ENCODE data around the gene ACTN4. TPM values are rescaled to one million over a fixed set of nuclear protein-coding genes. Genes with fewer than 3 reads are reported as not detected.

The ACTN4 gene
- total RNA-seq, 4 donors from 2014 or later, result 259 to 844 (median 429) TPM

DNA sequence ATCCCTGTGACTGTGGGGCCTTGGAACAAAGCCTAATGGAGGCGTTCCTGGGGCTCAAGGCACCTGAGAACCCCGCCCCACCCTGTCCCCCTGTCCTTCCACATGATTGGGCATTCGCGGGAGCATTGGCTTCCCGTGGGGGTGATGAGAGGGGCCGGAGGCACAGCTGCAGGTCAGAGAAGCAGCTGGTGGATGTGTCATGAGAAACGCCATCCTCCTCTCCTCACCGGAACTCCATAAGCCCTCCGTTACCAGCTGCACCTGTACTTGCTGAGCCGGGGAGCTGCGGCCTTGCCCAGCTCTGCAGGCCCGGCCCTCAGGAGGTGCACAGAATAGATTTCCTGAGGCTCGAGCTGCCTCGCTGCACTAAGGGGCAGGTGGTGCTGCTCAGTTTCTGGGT lies 54.8 kb downstream of the ACTN4 start:
- Histone ChIP-seq H3K4me1 (peaks cover 18 to 33% of the 10 kb centered on the region in 2 donors), H3K27me3 (no peaks in the 10 kb centered on the region), H3K9me3 (no peaks in the 10 kb centered on the region), H3K36me3 (no peaks in the 10 kb centered on the region), H3K4me3 (no peak overlapping the region), H3K27ac (peak overlapping the region; percentile 95 to 100)
- no peak for TF ChIP-seq POLR2A (IDR thresholded peaks at IDR 0.05)
- TF ChIP-seq, protein P1, sequence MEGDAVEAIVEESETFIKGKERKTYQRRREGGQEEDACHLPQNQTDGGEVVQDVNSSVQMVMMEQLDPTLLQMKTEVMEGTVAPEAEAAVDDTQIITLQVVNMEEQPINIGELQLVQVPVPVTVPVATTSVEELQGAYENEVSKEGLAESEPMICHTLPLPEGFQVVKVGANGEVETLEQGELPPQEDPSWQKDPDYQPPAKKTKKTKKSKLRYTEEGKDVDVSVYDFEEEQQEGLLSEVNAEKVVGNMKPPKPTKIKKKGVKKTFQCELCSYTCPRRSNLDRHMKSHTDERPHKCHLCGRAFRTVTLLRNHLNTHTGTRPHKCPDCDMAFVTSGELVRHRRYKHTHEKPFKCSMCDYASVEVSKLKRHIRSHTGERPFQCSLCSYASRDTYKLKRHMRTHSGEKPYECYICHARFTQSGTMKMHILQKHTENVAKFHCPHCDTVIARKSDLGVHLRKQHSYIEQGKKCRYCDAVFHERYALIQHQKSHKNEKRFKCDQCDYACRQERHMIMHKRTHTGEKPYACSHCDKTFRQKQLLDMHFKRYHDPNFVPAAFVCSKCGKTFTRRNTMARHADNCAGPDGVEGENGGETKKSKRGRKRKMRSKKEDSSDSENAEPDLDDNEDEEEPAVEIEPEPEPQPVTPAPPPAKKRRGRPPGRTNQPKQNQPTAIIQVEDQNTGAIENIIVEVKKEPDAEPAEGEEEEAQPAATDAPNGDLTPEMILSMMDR (IDR thresholded peaks at IDR 0.05), result no peak
- DNase-seq, result no peak
- intact Hi-C loops (cut with DNase I; ENCODE audit: low total_unique reads), result no loop called here

DNA sequence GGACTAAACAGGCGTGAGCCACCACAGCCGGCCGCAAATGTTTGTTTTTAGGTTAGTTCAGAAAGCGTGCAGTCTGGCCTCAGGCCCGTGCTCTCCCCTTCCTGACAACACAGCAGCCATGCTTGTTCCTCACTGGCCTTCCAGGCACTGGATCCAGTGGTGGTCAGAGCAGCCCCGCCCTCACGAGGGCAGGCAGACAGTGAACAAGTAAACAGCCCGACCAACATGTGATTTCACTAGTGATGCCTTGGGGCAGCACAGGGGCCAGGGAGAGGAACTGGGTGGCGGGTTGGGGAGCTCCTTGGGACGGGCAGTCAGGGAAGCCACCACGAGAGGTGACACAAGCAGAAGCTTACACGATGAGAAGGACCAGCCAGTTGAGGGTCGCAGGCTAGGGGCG lies 56.1 kb downstream of the ACTN4 start:
- no peaks in the 10 kb centered on the region for H3K36me3 ChIP-seq
- peak overlapping the region; percentile 71 to 78 for H3K27ac ChIP-seq
- TF ChIP-seq POLR2A (IDR thresholded peaks at IDR 0.05), result no peak
- TF ChIP-seq, protein P1 (IDR thresholded peaks at IDR 0.05), result no peak
- H3K4me3 ChIP-seq, result no peak overlapping the region
- H3K9me3 ChIP-seq, result no peaks in the 10 kb centered on the region
- no peaks in the 10 kb centered on the region for H3K27me3 ChIP-seq
- no peak for DNase-seq
- intact Hi-C loops (cut with DNase I; ENCODE audit: low total_unique reads), result no loop called here
- H3K4me1 ChIP-seq, result peaks cover 7 to 21% of the 10 kb centered on the region in 2 donors

- Histone ChIP-seq H3K27ac (peak overlapping the region; percentile 71 to 78), H3K27me3 (no peaks in the 10 kb centered on the region), H3K36me3 (no peaks in the 10 kb centered on the region), H3K4me1 (peaks cover 7 to 15% of the 10 kb centered on the region in 2 donors), H3K9me3 (no peaks in the 10 kb centered on the region), H3K4me3 (no peak overlapping the region)
- TF ChIP-seq POLR2A (IDR thresholded peaks at IDR 0.05), result no peak
- TF ChIP-seq, protein P1 (IDR thresholded peaks at IDR 0.05), result no peak
- no peak for DNase-seq
- intact Hi-C loops (cut with DNase I; ENCODE audit: low total_unique reads), result no loop called here
Observed at GRCh38 chr19:38704488-38705026, 57.1 kb downstream of the ACTN4 start.

- TF ChIP-seq, protein P1 (IDR thresholded peaks at IDR 0.05), result no peak
- TF ChIP-seq POLR2A (IDR thresholded peaks at IDR 0.05), result no peak
- intact Hi-C loops (cut with DNase I; ENCODE audit: low total_unique reads), result no loop called here
- no peaks in the 10 kb centered on the region for H3K9me3 ChIP-seq
- no peaks in the 10 kb centered on the region for H3K27me3 ChIP-seq
- H3K36me3 ChIP-seq, result no peaks in the 10 kb centered on the region
- H3K27ac ChIP-seq, result peak overlapping the region; percentile 71 to 78
- no peak for DNase-seq
- H3K4me3 ChIP-seq, result no peak overlapping the region
- H3K4me1 ChIP-seq, result peaks cover 7 to 21% of the 10 kb centered on the region in 2 donors
Observed at GRCh38 chr19:38705197-38706019, 58.0 kb downstream of the ACTN4 start.

GRCh38 chr19:38706792-38707511 lies 59.5 kb downstream of the ACTN4 start:
- Histone ChIP-seq H3K27ac (peak overlapping the region; percentile 71 to 78), H3K4me3 (no peak overlapping the region), H3K4me1 (peaks cover 5 to 34% of the 10 kb centered on the region in 2 donors), H3K9me3 (no peaks in the 10 kb centered on the region), H3K27me3 (no peaks in the 10 kb centered on the region), H3K36me3 (no peaks in the 10 kb centered on the region)
- intact Hi-C loops (cut with DNase I; ENCODE audit: low total_unique reads), result no loop called here
- DNase-seq, result no peak
- TF ChIP-seq, protein P1 (IDR thresholded peaks at IDR 0.05), result no peak
- TF ChIP-seq POLR2A (IDR thresholded peaks at IDR 0.05), result no peak
